NCI-H2196 treated with DMSO at 0.1 percent for 48 hours (cell line): ENCODE data around the gene RASL10A.

ENCODE experiments used
- DNase-seq: peaks from one replicate; lab custom pipeline; 2025; ENCODE audit not compliant: unreplicated experiment; lab: John Stamatoyannopoulos, UW

Gene RASL10A

DNA sequence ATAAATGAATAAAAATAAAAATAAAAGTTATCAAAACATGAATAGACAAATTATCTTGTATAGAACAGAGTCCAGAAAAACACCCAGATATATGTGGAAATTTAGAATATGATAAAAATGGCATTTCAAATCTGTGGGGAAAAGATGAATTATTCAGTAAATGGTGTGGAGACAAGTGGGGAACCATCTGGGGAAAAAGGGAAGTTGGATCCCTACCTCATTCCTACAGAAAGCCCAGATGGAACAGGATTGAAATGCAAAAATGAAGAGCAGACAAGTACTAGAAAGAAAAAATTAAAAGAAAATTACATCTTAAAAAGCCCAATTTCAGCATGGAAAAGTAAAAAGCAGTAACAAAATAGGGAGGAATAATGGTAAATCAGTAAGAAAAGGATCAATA is 8.1 kb upstream of the RASL10A start:
- DNase-seq: no peak

DNA sequence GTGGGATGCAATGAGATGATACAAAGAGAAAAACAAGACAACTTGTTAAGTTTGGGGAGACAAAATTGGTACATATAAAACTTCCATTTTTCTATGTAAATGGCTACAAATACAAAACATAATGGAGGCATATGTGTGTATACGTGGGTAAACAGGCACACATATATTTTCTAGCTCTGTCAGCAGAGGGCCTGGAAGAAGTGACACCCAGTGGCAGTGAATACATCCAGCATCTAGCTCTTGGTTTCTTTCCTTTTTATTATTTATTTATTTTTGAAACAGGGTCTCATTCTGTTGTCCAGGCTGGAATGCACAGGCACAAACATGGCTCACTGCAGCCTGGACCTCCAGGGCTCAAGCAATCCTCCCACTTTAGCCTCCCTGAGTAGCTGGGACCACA is 5.0 kb upstream of the RASL10A start:
- DNase-seq: no peak

DNA sequence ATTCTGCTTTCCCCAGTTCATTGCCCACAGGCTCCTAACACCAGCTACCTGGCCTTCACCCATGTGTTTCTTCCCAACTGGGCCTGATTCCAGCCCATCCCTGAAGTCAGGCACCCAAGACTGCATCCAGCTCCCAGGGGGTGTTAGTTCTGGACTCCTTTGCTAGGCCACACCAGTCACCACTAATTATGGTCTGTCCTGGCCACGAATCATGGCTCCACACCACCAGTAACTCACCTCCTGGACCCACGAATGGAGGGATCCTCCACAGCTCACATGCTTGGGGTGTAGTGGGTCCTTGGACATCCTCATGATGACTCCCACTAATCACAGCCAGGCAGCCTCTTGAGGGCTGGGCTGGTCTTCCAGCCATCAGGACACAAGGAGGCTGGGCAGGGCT is 3.6 kb upstream of the RASL10A start:
- DNase-seq: no peak

GRCh38 chr22:29317827-29318454 is 2.4 kb upstream of the RASL10A start:
- DNase-seq: no peak

- no peak for DNase-seq
These were observed 788 bp upstream of the RASL10A start for GRCh38 chr22:29316141-29316828.

DNA sequence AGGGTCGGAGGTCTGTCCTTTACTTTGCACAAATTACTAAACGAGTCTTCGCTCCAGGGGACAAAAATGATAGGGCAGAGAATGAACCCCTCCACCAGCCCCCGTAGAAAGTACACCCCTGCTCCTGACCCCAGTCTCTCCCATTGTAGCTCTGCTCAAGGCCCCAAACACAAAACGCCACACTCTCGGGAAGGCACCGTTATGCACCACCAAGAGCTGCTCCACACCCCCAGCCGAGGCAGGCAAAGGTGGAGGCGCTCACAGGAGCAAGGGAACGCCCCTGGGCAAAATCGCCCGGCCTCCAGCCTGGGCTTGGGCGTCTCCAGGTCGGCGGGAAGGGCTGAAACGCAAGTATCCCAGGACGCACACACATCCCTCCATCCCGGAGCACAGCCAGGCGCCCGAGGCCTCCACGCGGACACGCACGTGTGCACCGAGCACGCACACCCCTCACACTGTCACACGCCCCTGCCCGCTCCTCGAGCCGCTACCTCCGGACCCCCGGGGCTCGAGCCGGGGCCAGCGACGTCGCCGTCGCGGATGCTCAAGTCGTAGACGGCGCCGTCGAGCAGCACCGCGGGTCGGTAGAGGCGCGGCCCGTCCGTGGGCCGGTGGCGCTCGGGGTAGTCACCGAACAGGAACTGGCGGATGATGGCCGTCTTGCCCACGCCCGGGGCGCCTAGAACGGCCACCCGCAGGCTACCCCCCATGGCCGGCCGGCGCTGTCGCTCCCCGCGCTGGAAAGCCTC is 786 bp downstream of the RASL10A start:
- DNase-seq: no peak

DNA sequence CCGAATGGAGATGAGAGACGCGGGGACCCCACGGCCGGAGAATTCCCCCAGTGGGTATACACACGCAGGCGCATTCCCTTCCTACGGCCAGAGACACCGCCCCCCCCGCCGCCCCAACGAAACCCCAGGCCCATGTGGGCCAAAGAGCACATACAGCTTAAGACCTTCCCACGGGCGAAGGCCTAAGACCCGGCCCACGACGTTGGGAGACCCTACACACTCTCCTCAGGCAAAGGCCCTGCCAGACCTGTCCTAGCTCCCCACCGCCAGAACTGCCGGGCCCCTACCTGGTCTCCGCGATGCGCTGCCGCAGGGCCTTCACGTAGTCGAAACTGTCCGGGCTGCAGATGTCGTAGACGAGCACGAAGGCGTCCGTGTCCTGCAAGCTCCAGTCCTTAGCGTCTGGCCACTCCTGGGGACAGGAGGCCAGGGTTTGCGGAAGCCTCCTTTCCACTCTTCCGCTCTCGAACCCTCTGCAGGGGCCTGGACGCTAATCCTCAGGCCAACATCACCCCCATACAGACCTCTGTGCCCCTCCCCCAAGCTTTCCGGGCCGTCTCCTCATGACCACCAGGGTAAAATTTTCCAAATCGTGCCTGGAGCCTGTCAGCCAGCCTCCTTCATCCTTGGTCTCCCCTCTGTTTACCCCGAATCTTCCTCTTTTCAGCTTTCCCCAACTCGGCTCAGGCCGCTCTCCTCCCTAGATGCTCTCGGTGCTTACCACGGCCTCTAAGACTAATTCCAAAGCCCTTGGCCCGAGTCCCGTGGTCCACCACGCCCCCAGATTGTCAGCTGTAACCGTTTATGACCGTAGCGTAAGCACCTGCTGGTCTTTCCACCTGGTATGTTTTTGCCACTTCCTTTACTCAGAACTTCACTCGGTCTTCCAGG is 1.7 kb downstream of the RASL10A start:
- DNase-seq: no peak

DNA sequence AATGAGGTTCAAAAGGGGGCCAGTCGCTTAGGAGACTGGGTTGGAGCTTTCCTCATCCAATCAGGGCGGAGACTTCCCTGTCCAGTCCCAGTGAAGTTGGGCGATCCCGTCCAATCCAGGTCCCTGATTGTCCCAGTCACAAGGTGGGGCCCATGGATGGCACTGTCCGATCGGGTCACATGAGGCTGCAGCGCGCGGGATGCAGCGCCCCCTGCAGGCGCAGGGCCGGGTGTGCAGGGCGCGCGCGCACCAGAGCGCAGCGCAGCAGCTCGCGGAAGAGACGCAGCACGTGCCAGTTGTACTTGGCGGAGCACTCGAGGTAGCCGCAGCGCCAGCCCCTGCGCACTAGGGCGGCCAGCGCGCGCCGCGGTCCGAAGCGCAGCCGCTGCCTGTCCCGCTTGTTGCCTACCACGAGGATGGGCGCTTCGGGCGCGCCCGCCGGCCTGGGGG is 2.3 kb downstream of the RASL10A start:
- DNase-seq: no peak

GRCh38 chr22:29312218-29313125 is 3.0 kb downstream of the RASL10A start:
- no peak for DNase-seq

DNA sequence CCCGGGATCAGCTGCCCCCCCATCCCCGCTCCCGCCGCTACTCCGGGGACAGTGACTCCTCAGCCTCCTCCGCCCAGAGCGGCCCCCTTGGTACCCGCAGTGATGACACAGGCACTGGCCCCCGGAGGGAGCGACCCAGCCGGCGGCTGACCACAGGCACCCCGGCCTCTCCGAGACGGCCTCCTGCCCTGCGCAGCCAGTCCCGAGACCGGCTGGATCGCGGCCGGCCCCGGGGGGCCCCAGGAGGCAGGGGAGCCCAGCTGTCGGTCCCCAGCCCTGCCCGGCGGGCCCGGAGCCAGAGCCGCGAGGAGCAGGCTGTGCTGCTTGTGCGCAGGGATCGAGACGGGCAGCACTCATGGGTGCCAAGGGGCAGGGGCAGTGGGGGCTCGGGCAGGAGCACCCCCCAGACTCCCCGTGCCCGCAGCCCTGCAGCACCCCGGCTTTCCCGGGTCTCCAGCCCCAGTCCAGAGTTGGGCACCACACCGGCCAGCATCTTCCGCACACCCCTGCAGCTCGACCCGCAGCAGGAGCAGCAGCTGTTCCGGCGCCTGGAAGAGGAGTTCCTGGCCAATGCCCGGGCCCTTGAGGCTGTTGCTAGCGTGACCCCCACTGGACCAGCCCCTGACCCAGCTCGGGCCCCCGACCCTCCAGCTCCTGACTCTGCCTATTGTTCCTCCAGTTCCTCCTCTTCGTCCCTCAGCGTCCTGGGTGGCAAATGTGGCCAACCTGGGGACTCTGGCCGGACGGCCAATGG is 3.9 kb downstream of the RASL10A start:
- no peak for DNase-seq

DNA sequence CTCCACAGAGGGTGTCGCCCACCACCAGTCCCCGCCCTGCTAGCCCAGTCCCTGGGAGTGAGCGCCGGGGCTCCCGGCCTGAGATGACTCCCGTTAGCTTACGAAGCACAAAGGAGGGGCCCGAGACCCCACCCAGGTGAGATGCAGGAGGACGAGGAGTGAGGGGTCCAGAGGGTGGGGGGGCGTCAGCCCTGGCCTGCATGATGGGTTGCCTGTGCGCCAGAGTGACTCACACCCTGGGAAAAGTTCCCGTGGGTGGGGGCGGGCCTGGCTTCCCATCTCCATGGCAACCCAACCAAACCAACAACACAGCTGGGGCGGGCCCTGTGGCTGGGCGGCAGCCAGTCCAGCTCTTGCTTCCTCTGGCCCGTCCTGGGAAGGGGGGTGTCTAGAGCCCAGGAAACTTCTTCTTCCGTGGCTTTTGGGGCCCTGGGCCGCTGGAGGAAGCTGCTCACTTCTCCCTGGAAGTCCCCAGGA is 4.6 kb downstream of the RASL10A start:
- DNase-seq: peak; percentile 43

- DNase-seq: no peak
These were observed 5.2 kb downstream of the RASL10A start for GRCh38 chr22:29310065-29310862.

GRCh38 chr22:29309332-29310064 is 6.0 kb downstream of the RASL10A start:
- DNase-seq: no peak

DNA sequence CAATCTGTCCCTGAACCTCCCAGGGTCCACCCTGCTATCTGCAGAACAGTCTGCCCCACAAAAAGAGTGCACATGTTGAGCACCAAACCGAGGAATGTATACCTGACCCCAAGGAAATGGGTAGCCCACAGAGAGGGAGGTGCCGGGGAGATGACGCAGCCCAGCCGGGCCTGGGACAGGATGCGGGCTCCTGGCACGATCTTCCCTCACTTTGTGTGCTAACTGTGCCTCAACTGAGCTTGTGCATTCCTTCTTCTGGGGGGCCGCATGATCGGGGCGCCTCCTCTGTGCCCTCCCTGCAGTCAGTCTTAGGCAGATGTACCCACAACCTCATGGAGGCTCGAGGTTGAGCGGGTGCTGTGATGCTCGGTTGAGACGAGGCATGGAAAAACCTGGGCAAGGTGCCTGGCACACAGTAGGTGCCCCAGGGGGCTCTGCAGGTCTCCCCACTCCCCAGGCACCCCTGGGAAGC is 6.7 kb downstream of the RASL10A start:
- no peak for DNase-seq

- no peak for DNase-seq
These were observed 7.2 kb downstream of the RASL10A start for GRCh38 chr22:29308148-29308790.

DNA sequence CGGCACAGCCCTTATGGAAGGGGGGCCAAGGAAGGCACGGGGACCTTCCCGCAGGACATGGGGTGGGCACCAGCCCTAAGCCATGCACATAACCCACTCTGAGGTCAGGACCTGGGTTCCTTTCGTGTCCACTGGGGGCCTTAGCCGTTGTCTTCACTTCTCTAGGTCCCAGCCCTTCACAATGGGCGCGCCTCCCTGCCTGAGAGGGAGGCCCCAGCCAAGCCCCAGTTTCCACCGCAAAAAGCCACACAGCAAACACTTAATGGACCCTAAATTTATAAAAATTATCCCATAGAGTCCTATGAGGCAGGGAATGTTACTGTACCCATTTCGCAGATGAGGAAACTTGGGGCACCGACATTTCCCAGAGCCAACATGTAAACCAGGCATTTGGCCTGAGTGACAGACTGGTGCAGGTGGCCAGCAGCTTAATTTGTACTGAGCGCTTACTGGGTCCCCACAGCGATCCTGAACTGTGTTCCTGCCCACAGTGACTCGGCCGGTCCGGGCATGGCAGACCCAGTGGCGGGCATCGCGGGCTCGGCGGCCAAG is 7.8 kb downstream of the RASL10A start:
- DNase-seq: no peak
